HEK293 (cell line): Measurements from ENCODE around the gene MVP.

Experiments
- KLF16 ChIP-seq: fragments of 450-650 bp; formaldehyde crosslinking; IDR thresholded peaks from 2 replicates; pipeline ENCODE4 v1.5.1; 2017; ENCODE audit warnings: missing biosample characterization, missing genetic modification characterization
- KLF7 ChIP-seq: fragments of 450-650 bp; formaldehyde crosslinking; IDR thresholded peaks from 2 replicates; pipeline ENCODE4 v1.5.1; 2016; ENCODE audit warnings: missing biosample characterization, missing genetic modification characterization, borderline replicate concordance
- ZBTB17 ChIP-seq: fragments of 450-650 bp; formaldehyde crosslinking; IDR thresholded peaks from 2 replicates; pipeline ENCODE4 v1.5.1; 2016; ENCODE audit warnings: missing biosample characterization, missing genetic modification characterization
- ZNF146 ChIP-seq: fragments of 450-650 bp; formaldehyde crosslinking; IDR thresholded peaks from 2 replicates; pipeline ENCODE4 v1.5.1; 2016; ENCODE audit warnings: missing biosample characterization, missing genetic modification characterization
- TF ChIP-seq, protein P1 (sequence below): fragments of 450-650 bp; formaldehyde crosslinking; IDR thresholded peaks from 2 replicates; pipeline ENCODE4 v1.5.0; 2017; ENCODE audit warnings: missing biosample characterization, missing genetic modification characterization, borderline replicate concordance

GRCh38 chr16:29854520-29855100 lies 34.3 kb downstream of the MVP start:
- TF ChIP-seq ZBTB17 (tag by site-specific recombination) (no peak), ZNF146 (tag by site-specific recombination) (no peak), KLF7 (tag by site-specific recombination) (no peak), KLF16 (tag by site-specific recombination) (no peak)
- TF ChIP-seq, protein P1, sequence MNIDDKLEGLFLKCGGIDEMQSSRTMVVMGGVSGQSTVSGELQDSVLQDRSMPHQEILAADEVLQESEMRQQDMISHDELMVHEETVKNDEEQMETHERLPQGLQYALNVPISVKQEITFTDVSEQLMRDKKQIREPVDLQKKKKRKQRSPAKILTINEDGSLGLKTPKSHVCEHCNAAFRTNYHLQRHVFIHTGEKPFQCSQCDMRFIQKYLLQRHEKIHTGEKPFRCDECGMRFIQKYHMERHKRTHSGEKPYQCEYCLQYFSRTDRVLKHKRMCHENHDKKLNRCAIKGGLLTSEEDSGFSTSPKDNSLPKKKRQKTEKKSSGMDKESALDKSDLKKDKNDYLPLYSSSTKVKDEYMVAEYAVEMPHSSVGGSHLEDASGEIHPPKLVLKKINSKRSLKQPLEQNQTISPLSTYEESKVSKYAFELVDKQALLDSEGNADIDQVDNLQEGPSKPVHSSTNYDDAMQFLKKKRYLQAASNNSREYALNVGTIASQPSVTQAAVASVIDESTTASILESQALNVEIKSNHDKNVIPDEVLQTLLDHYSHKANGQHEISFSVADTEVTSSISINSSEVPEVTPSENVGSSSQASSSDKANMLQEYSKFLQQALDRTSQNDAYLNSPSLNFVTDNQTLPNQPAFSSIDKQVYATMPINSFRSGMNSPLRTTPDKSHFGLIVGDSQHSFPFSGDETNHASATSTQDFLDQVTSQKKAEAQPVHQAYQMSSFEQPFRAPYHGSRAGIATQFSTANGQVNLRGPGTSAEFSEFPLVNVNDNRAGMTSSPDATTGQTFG: no peak
